Measurements from ENCODE around the gene SLC9A9. TPM values are rescaled to one million over a fixed set of nuclear protein-coding genes. Genes with fewer than 3 reads are reported as not detected.

Gene SLC9A9
- total and polyA plus RNA-seq, 2 of the 8 experiments (the other 6 are each of a cell fraction or from before 2014, with no cell fraction given) = 0.48 to 1.1 TPM

DNA sequence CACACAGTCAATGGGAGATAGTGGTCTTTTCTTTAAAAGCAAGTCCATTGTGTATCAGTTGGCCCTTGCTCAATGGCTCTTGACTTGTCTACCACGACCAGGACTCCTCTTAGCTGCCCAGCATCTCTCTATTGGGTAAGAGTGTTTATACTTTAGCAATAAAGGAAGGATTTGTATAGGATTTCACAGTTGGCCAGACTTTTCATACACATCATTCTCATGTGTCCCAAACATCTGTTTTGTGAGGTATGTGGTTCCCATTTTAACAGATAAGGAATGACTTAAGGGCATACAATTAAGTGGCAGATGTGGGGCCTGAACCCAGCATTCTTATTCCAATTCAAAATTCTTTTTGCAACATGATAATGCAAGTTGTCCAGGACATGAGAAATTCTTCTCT, 537.2 kb downstream of the SLC9A9 start (continued):
- no peak for TF ChIP-seq CHD7 (IDR thresholded peaks at IDR 0.05; ENCODE audit: insufficient replicate concordance, low read length)
- no peak for TF ChIP-seq CTBP2 (IDR thresholded peaks at IDR 0.05; ENCODE audit: borderline replicate concordance, insufficient read depth, insufficient read length, low read length)
- TF ChIP-seq KDM5A (IDR thresholded peaks at IDR 0.05; ENCODE audit: low read length) = no peak
- TF ChIP-seq BCL11A (IDR thresholded peaks at IDR 0.05; ENCODE audit: low read depth in 2 of 2, low read length in 2 of 2) = no peak
- TF ChIP-seq SRF (IDR thresholded peaks at IDR 0.05; ENCODE audit: low read depth, low read length) = no peak
